SK-N-SH treated with all-trans-retinoic acid at 6 μM for 48 hours (cell line): ENCODE measurements around the gene FAM174B.

Experiments used
- ARNTL ChIP-seq: fragments of 450-650 bp; formaldehyde crosslinking; IDR thresholded peaks from 2 replicates; pipeline ENCODE4 v1.5.0; 2020; ENCODE audit warnings: low read depth, mild to moderate bottlenecking, moderate library complexity, borderline replicate concordance
- CSDC2 ChIP-seq: fragments of 250-450 bp; sonication (Bioruptor Pico); IDR thresholded peaks from 2 replicates; pipeline ENCODE4 v1.5.0; 2020; ENCODE audit warnings: mild to moderate bottlenecking, moderate library complexity
- ESRRG ChIP-seq: fragments of 250-450 bp; sonication (Bioruptor Pico); IDR thresholded peaks from 2 replicates; pipeline ENCODE4 v1.6.1; 2021; ENCODE audit warnings: mild to moderate bottlenecking
- ISL1 ChIP-seq: fragments of 250-450 bp; sonication (Bioruptor Pico); IDR thresholded peaks from 2 replicates; pipeline ENCODE4 v2.1.2; 2022; ENCODE audit warnings: mild to moderate bottlenecking, moderate library complexity
- ZFP3 ChIP-seq: fragments of 250-450 bp; sonication (Bioruptor Pico); IDR thresholded peaks from 2 replicates; pipeline ENCODE4 v1.5.0; 2020; ENCODE audit warnings: mild to moderate bottlenecking, moderate library complexity
- ZFP30 ChIP-seq: fragments of 450-650 bp; formaldehyde crosslinking; IDR thresholded peaks from 2 replicates; pipeline ENCODE4 v1.5.0; 2022; ENCODE audit warnings: mild to moderate bottlenecking, moderate library complexity

DNA sequence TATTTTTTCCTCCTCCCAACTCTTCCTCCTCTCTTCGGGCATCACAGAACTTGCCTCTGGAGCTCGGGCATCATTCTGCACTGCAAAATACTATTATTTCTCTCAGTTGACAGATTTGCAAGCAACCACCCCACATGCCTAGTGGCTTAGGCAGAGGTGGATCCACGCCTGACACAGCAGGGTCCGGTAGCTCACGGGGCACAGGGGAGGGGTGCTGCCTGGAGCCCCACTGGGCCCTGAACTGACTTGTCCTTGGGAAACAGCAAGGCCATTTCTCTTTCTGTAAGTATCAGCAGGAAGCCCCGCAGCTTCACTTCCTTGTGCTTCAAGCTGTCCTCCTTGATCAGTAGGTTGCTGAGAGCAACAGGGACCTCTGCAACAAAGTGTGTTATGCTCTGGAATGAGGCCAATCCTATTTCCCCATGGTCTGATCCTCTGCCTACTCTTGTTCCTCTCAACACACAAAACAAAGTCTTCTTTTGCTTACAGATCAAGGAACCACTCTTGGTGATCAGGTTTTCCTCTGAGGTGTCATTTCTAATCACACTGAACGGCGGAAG is 69.1 kb downstream of the FAM174B start:
- TF ChIP-seq CSDC2 (no peak), ZFP3 (no peak), ARNTL (CRISPR knock-in tag) (no peak), ISL1 (CRISPR knock-in tag) (no peak), ZFP30 (CRISPR knock-in tag) (no peak), ESRRG (no peak)
